HG03060 (cell line): Measurements from ENCODE around the gene MUSTN1.

ENCODE experiments used
- ATAC-seq: cut with Tn5 transposase; IDR thresholded peaks from one replicate; pipeline ENCODE4 v1.9.1; 2021; ENCODE audit warnings: low read depth, moderate number of reproducible peaks; ENCODE audit not compliant: unreplicated experiment

MUSTN1 gene

DNA sequence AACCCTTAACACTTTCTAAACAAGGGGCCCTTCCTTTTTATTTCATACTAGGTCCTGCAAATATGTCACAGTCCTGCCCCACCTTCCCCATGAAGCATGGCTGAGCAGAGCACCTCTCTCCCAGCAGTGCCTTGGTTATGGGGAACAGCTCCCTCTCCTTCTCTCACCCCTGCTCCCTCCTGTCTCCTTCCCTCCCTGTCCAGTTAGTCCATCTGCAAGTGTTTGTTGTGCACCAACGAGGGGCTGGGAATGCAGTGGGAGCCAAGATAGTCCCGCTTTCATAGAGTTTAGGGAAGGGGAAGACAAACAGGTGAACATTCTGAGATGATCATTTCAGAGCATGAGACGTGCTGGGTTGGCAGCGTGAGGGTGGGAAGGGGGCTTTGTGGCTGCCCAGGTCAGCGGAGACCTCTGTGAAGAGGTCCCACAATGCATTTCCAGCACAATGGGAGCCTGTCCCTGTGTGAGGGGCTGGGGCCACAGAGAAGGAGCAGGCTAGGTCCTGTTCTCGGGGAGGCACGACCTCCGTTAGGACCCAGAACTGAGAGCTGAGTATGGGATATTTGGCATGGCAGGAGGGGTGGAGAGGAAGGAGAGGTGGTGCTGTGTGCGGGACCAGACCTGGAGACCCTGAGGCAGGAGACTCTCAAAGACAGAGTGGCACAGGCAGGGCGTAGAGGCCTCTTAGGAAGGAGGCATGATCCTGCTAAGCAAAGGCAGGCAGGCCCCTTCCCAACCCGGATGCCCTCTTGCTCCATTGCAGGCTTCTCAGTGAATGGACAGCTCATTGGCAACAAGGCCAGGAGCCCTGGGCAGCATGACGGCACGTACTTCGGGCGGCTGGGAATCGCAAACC, 45.7 kb downstream of the MUSTN1 start:
- ATAC-seq, result no peak

DNA sequence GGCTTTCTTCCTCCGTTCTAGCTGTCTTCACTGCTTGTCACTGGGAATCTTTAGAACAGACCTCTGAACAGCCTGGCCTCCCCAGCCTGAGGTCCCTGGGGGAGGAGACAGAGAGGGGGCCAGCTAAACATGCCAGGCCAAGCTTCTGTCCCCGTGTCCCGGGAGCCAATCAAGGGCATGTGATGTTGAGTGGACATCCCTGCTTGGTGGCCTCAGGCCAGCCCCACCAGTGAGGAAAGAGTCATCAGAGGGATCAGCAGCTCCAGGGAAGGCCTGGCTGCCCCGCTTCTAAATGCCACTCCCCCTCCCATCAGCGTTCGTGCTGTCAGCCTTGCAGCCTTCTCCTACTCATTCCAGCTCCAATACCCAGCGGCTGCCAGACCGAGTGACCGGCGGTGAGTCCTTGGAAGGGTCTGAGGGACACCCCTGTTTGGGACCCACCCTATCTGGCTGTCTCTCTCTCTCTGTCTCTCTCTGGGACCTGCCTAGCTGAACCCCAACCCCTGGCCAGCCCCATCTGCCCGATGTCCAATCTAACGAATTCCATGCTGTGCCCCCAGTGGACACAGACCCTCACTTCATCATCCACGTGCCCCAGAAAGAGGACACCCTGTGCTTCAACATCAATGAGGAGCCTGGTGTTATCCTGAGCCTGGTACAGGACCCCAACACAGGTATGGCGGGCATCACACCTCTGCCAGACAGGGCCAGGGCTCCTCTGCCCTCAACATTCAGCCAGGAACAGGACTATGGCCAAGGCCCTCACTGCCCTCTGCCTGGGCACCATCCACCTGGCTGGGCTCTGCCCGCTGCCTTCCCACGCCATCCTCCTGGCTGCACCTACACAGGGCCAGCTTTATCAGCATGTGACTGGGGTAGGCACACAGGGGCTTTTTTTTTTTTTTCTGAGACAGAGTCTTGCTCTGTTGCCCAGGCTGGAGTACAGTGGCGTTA, 46.9 kb downstream of the MUSTN1 start:
- no peak for ATAC-seq

DNA sequence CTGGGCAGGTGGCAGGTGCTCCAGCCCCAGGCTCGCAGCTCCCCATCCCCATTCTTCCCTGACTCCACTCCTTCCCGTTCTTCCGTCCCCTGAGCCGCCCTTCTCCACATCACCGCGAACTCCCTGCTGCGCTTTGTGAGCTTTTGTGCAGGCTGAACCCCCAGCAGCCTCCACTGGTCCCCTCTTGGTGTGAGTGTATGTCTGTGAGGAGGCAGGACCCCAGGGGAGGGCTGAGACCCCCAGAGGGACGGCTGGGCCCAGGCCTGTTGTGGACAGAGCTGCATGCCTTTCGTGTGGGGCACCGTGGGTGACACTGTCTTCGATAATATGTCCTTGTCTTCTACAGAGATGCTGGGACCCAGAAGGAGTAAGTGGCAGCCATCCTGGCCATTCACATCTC, 47.6 kb downstream of the MUSTN1 start:
- no peak for ATAC-seq

DNA sequence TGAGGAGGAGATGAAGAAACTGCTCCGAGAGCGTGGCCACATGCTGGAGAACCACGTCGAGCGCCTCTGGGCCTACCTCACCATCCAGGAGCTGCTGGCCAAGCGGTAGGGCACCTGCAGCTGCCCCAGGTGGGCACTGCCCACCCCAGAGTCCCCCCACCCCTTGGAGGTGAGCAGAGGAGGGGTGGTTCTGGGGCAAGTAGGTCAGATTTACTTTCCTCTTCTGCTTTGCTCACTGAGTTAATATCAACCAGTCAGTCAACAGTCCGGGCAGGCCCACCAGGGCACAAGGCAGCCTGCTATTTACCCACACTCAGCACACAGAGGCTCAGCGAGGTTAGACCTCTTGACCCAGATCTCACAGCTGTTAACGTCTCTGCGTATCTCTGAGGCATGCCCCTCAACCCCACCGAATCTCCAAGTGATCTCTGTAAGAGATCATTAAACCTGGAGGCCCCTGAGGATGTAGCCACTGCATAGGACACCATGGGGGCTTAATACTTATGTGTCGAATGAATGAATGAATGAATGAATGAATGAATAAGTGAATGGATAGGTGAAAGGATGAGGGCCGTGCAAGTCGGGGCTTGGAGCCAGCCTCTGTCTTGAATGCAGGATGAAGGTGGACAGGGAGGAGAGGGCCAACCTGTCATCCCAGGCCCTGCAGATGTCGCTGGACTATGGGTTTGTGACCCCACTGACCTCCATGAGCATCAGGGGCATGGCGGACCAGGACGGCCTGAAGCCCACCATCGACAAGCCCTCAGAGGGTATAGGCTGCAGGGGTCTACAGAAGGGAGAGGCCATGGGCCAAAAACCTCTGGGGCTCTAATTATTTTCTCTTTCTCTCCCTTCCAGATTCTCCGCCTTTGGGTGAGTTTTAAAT, 48.2 kb downstream of the MUSTN1 start:
- no peak for ATAC-seq

DNA sequence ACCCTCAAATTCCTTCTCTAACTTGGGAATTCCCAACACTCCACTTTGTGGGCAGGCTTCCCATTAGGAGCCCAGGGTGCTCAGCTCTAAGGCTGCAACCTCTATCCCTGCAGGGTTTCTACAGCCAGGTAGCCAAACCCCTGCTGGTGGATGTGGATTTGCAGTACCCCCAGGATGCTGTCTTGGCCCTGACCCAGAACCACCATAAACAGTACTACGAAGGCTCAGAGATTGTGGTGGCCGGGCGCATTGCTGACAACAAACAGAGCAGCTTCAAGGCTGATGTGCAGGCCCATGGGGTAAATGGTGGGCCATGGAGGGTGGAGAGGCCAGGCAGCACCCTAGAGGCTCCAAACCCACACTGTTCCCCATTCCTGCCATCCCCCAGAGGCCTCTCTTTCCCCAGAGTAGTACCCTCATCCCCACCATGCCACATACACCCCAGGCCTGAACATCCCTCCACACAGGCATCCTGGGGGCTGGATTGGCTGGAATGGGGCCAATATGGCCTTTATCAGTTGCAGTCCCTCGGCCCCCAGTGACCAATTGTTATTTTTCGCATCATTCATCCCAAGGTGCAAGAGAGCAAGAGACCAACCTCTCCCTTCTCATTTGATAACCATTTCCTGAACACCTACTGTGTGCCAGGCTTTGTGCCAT, 49.8 kb downstream of the MUSTN1 start:
- ATAC-seq, result no peak

DNA sequence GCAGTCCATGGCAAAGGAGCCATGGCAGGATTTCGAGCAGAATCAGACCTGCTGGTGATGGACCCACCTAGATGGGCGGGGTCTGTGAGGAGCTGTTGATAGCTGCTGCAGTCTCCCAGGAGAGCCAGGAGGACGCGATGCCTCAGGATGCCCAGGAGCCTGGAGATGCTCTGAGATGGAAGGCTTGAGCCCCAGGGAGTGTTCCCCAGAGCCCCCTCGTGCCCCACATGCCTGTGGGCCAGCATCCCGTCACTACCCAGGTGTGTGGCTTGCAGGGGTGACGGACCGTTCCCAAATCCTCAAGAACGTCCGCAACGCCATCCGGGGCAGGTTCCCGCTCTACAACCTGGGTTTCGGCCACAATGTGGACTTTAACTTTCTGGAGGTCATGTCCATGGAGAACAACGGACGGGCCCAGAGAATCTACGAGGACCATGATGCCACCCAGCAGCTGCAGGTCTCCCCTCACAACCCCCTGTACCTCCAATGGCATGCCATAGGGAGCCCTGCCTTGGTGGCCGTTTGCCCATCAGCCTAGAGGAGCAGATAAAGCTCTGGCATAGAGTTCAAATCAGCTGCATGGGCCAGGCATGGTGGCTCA, 50.7 kb downstream of the MUSTN1 start:
- no peak for ATAC-seq

DNA sequence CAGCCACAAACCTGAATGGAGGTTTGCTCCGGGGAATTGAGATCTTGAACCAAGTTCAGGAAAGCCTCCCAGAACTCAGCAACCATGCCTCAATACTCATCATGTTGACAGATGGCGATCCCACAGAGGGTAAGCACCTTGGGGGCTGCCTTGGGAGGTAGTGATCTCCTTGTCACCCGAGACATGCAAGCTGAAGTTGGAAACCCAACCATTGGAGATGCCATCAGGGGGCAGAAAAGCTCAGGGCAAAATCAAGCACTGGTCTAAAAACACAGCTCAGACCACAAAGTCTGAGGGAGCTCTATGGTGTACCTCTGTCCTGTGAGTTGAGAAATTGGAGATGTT, 51.6 kb downstream of the MUSTN1 start:
- ATAC-seq, result no peak
